ENCODE data around the gene DDX31. TPM values are rescaled to one million over a fixed set of nuclear protein-coding genes. Genes with fewer than 3 reads are reported as not detected.

Gene DDX31
- total and polyA plus RNA-seq, 9 of the 15 experiments (the other 6 are each of a cell fraction or from before 2014, with no cell fraction given): 11.9 to 24.6 (median 22.2) TPM

- no peak for TF ChIP-seq MTA3 (IDR thresholded peaks at IDR 0.05; ENCODE audit: borderline replicate concordance)
- no peak for TF ChIP-seq EZH2 (IDR thresholded peaks at IDR 0.05; ENCODE audit: borderline replicate concordance, low read depth, low read length)
- TF ChIP-seq MTF1 (CRISPR knock-in tag; IDR thresholded peaks at IDR 0.05; ENCODE audit: borderline replicate concordance): no peak
- TF ChIP-seq RERE (CRISPR knock-in tag; IDR thresholded peaks at IDR 0.05; ENCODE audit: borderline replicate concordance): no peak
- TF ChIP-seq SMARCB1 (IDR thresholded peaks at IDR 0.05; ENCODE audit: insufficient read length, low read depth): no peak
- no peak for TF ChIP-seq ASH1L (IDR thresholded peaks at IDR 0.05; ENCODE audit: borderline replicate concordance, low read depth, partially characterized antibody)
- no peak for TF ChIP-seq ELF2 (CRISPR knock-in tag; IDR thresholded peaks at IDR 0.05)
- TF ChIP-seq TGIF2 (CRISPR knock-in tag; IDR thresholded peaks at IDR 0.05): no peak
- no peak for TF ChIP-seq NCOA6 (IDR thresholded peaks at IDR 0.05)
- no peak for TF ChIP-seq ZNF644 (tag; IDR thresholded peaks at IDR 0.05; ENCODE audit: low read depth)
- no peak for TF ChIP-seq ZNF507 (tag; conservative IDR thresholded peaks at IDR 0.05)
Measured at GRCh38 chr9:132575811-132576210, 94.0 kb downstream of the DDX31 start (continued).
